ENCODE results near the gene COL4A4.

COL4A4 gene

GRCh38 chr2:227115761-227116160, 48.2 kb downstream of the COL4A4 start:
- no peak for TF ChIP-seq CTCF (IDR thresholded peaks at IDR 0.05; ENCODE audit: poor library complexity, severe bottlenecking)
- ATAC-seq (ENCODE audit: low read depth), result no peak
- no peak overlapping the region for H3K27ac ChIP-seq (ENCODE audit: poor library complexity, severe bottlenecking)
- no peaks in the 10 kb centered on the region for H3K9me3 ChIP-seq (ENCODE audit: severe bottlenecking)
- DNase-seq (ENCODE audit: low spot score), result no peak
- no peaks in the 10 kb centered on the region for H3K36me3 ChIP-seq (ENCODE audit: low read depth)
- H3K4me1 ChIP-seq (ENCODE audit: insufficient read depth, poor library complexity, severe bottlenecking), result no peaks in the 10 kb centered on the region
- H3K27me3 ChIP-seq (ENCODE audit: insufficient read depth, poor library complexity, severe bottlenecking), result no peaks in the 10 kb centered on the region
- no peak overlapping the region for H3K4me3 ChIP-seq (ENCODE audit: severe bottlenecking)

GRCh38 chr2:227106845-227107759, 56.9 kb downstream of the COL4A4 start:
- Histone ChIP-seq H3K27ac (ENCODE audit: poor library complexity, severe bottlenecking) (no peak overlapping the region), H3K9me3 (ENCODE audit: severe bottlenecking) (no peaks in the 10 kb centered on the region), H3K4me1 (ENCODE audit: insufficient read depth, poor library complexity, severe bottlenecking) (no peaks in the 10 kb centered on the region), H3K4me3 (ENCODE audit: severe bottlenecking) (no peak overlapping the region), H3K36me3 (ENCODE audit: low read depth) (no peaks in the 10 kb centered on the region), H3K27me3 (ENCODE audit: insufficient read depth, poor library complexity, severe bottlenecking) (no peaks in the 10 kb centered on the region)
- ATAC-seq (ENCODE audit: low read depth) (peak; percentile 89), DNase-seq (ENCODE audit: low spot score) (no peak)
- TF ChIP-seq CTCF (IDR thresholded peaks at IDR 0.05; ENCODE audit: poor library complexity, severe bottlenecking), result peak; percentile 93

GRCh38 chr2:227103583-227103982, 60.4 kb downstream of the COL4A4 start:
- no peak overlapping the region for H3K27ac ChIP-seq (ENCODE audit: poor library complexity, severe bottlenecking)
- no peak for TF ChIP-seq CTCF (IDR thresholded peaks at IDR 0.05; ENCODE audit: poor library complexity, severe bottlenecking)
- no peaks in the 10 kb centered on the region for H3K9me3 ChIP-seq (ENCODE audit: severe bottlenecking)
- no peaks in the 10 kb centered on the region for H3K36me3 ChIP-seq (ENCODE audit: low read depth)
- no peaks in the 10 kb centered on the region for H3K27me3 ChIP-seq (ENCODE audit: insufficient read depth, poor library complexity, severe bottlenecking)
- ATAC-seq (ENCODE audit: low read depth) (no peak), DNase-seq (ENCODE audit: low spot score) (no peak)
- H3K4me3 ChIP-seq (ENCODE audit: severe bottlenecking), result no peak overlapping the region
- no peaks in the 10 kb centered on the region for H3K4me1 ChIP-seq (ENCODE audit: insufficient read depth, poor library complexity, severe bottlenecking)

GRCh38 chr2:227099340-227099739, 64.7 kb downstream of the COL4A4 start:
- no peak for ATAC-seq (ENCODE audit: low read depth)
- no peak for TF ChIP-seq CTCF (IDR thresholded peaks at IDR 0.05; ENCODE audit: poor library complexity, severe bottlenecking)
- H3K27me3 ChIP-seq (ENCODE audit: insufficient read depth, poor library complexity, severe bottlenecking), result no peaks in the 10 kb centered on the region
- H3K4me1 ChIP-seq (ENCODE audit: insufficient read depth, poor library complexity, severe bottlenecking), result no peaks in the 10 kb centered on the region
- no peak overlapping the region for H3K27ac ChIP-seq (ENCODE audit: poor library complexity, severe bottlenecking)
- no peaks in the 10 kb centered on the region for H3K9me3 ChIP-seq (ENCODE audit: severe bottlenecking)
- no peaks in the 10 kb centered on the region for H3K36me3 ChIP-seq (ENCODE audit: low read depth)
- DNase-seq (ENCODE audit: low spot score), result no peak
- H3K4me3 ChIP-seq (ENCODE audit: severe bottlenecking), result no peak overlapping the region

GRCh38 chr2:227098162-227098515, 65.9 kb downstream of the COL4A4 start:
- Histone ChIP-seq H3K27ac (ENCODE audit: poor library complexity, severe bottlenecking) (no peak overlapping the region), H3K4me3 (ENCODE audit: severe bottlenecking) (no peak overlapping the region)
- DNase-seq (ENCODE audit: low spot score), result no peak

More at GRCh38 chr2:227098162-227098515, 65.9 kb downstream of the COL4A4 start:
- no peak for TF ChIP-seq CTCF (IDR thresholded peaks at IDR 0.05; ENCODE audit: poor library complexity, severe bottlenecking)
- Histone ChIP-seq H3K27me3 (ENCODE audit: insufficient read depth, poor library complexity, severe bottlenecking) (no peaks in the 10 kb centered on the region), H3K4me1 (ENCODE audit: insufficient read depth, poor library complexity, severe bottlenecking) (no peaks in the 10 kb centered on the region), H3K9me3 (ENCODE audit: severe bottlenecking) (no peaks in the 10 kb centered on the region), H3K36me3 (ENCODE audit: low read depth) (no peaks in the 10 kb centered on the region)
- ATAC-seq (ENCODE audit: low read depth), result no peak

All from RWPE2 (cell line).